ENCODE measurements around the gene PMFBP1.

- TF ChIP-seq CTCF (IDR thresholded peaks at IDR 0.05 in 2 of 3, conservative IDR thresholded peaks at IDR 0.05 in 1 of 3; ENCODE audit: borderline replicate concordance in 1 of 3, insufficient read depth in 1 of 3, low read depth in 2 of 3, low read length in 2 of 3) (peak; percentile 54 to 80 (median 75); a peak in 5 of 6 replicates), POLR2A (IDR thresholded peaks at IDR 0.05; ENCODE audit: borderline replicate concordance, extremely low read depth, insufficient read depth, insufficient read length) (no peak), EZH2phosphoT487 (IDR thresholded peaks at IDR 0.05; ENCODE audit: borderline replicate concordance) (no peak), REST (IDR thresholded peaks at IDR 0.05; ENCODE audit: low read depth) (no peak)
Measured at GRCh38 chr16:72124761-72125634, 47.0 kb downstream of the PMFBP1 start.

Measured in HCT116 (cell line).